NT2/D1 (cell line): ENCODE data around the gene UBAP2.

Source experiments
- SUZ12 ChIP-seq: IDR thresholded peaks from 2 replicates; pipeline ENCODE4 v1.6.1; 2011; ENCODE audit not compliant: insufficient read length, insufficient read depth; ENCODE audit errors: extremely low read depth
- ZNF274 ChIP-seq: IDR thresholded peaks from 2 replicates; pipeline ENCODE4 v1.6.1; 2011; ENCODE audit warnings: mild to moderate bottlenecking, low read depth, low read length

GRCh38 chr9:33908114-33908513 is 140.6 kb downstream of the UBAP2 start:
- TF ChIP-seq SUZ12 (no peak), ZNF274 (no peak)
